LNCaP clone FGC (cell line): ENCODE results near the gene PDZRN3.
A peak's percentile ranks its signal among the peaks of the same experiment; 100 is the strongest.
"Not testable (repeated sequence)": the region's sequence is repeated elsewhere in the genome, so short reads cannot be mapped to it uniquely, and the experiment has no call there.

Experiments used
- DNase-seq: peaks from one replicate; pipeline ENCODE4 v3.0.0-alpha.2; 2011; ENCODE audit warnings: low read depth
- H3K4me3 ChIP-seq: 2 replicates; pipeline ENCODE4 v1.5.1; 2011; ENCODE audit warnings: mild to moderate bottlenecking, low read depth, low read length, control low read depth
- TF ChIP-seq, protein P1 (sequence below): IDR thresholded peaks from 2 replicates; pipeline ENCODE4 v1.5.1; 2012; ENCODE audit warnings: mild to moderate bottlenecking; ENCODE audit not compliant: control insufficient read depth, insufficient read depth; ENCODE audit errors: extremely low read depth

The PDZRN3 gene

DNA sequence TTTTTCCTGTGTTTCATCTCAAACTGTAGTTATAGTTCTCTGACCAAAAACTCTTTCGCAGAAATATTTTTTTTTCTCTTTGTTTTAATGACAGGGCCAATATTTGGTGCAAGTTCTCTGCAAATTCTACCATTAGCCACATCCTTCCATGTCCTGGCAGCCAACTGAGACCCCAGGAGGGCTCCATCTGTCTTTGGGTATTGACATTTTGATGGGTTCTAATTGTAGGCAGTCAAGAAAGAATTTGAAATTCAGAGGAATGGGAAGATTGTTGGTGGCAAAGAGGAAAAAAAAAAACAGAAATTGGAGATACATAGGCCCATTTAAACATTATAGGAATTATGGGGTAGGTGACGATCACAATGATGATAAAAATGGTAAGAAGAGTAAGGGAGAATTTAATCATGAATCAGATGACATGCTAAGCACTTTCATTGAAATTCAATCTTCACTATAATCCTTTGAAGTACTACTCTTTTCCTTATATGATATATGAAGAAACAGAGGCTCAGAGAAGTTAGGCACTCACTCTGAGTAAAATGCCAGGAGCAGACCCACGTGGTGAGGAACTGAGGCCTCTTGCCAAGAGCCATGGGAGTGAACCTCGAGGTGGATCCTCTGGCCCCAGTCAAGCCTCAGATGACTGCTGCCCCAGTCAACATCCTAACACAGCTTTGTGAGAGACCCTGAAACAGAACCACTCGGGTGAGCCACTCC is 151.4 kb downstream of the PDZRN3 start:
- DNase-seq = no peak
- TF ChIP-seq, protein P1, sequence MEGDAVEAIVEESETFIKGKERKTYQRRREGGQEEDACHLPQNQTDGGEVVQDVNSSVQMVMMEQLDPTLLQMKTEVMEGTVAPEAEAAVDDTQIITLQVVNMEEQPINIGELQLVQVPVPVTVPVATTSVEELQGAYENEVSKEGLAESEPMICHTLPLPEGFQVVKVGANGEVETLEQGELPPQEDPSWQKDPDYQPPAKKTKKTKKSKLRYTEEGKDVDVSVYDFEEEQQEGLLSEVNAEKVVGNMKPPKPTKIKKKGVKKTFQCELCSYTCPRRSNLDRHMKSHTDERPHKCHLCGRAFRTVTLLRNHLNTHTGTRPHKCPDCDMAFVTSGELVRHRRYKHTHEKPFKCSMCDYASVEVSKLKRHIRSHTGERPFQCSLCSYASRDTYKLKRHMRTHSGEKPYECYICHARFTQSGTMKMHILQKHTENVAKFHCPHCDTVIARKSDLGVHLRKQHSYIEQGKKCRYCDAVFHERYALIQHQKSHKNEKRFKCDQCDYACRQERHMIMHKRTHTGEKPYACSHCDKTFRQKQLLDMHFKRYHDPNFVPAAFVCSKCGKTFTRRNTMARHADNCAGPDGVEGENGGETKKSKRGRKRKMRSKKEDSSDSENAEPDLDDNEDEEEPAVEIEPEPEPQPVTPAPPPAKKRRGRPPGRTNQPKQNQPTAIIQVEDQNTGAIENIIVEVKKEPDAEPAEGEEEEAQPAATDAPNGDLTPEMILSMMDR = no peak
- H3K4me3 ChIP-seq = no peak overlapping the region

GRCh38 chr3:73471986-73472787 is 152.6 kb downstream of the PDZRN3 start:
- no peak overlapping the region for H3K4me3 ChIP-seq
- no peak for DNase-seq

GRCh38 chr3:73470860-73471259 is 153.9 kb downstream of the PDZRN3 start:
- H3K4me3 ChIP-seq = no peak overlapping the region
- no peak for DNase-seq
- TF ChIP-seq, protein P1 = no peak

More at GRCh38 chr3:73471986-73472787, 152.6 kb downstream of the PDZRN3 start:
- TF ChIP-seq, protein P1 = no peak

DNA sequence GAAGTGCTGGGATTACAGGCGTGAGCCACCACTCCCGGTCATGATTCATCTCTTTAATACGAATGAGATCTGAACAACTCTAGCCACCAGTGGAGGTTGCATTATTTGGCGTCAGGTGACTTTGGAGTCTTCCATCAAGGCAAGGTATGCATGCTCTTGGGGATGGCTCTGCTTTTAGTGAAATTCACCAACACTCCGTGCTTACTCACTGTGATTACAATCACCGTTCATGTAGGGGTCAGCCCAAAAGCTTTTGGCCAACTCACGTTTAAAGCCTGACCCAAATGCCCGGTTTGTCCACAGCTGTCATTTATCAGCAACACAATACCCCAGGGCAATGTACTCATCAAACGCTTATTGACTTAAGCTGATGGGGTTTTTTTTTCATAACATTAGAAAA is 155.4 kb downstream of the PDZRN3 start:
- DNase-seq = no peak
- TF ChIP-seq, protein P1 = no peak
- H3K4me3 ChIP-seq = no peak overlapping the region

DNA sequence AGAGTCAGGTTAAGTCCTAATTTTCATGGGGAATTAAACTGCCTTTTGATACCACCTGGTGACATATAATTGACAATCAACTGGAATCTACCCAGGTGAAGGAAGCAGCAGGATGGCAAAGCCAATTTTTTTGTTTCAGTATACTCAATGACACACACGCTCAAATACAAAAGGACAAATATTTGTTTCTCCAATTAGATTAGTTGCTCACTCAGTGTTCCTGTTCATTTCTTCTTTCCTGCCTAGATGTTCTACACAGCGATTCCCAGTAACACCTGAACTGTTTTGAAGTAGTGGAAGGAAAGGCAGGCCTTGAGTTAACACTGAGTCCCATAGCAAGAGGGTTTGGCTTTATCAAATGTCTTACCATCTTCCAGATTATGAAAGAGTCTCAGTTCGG is 157.5 kb downstream of the PDZRN3 start:
- peak; percentile 22 for DNase-seq
- no peak overlapping the region for H3K4me3 ChIP-seq
- TF ChIP-seq, protein P1 = no peak

- DNase-seq = no peak
- TF ChIP-seq, protein P1 = no peak
Measured at GRCh38 chr3:73465926-73466325, 158.8 kb downstream of the PDZRN3 start.

DNA sequence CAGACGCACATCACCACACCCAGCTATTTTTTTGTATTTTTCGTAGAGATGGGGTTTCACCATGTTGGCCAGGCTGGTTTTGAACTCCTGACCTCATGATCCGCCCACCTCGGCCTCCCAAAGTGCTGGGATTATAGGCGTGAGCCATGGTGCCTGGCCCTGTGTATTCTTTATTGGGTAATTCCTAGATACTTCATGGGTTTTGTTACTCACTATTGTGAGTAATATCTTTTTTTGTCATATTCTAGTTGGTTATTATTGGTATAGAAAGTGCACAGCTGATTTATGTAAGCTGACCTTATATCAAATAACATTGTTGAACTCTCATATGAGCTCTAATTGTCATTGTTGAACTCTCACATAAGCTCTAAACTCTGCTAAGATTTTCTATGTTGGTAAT is 160.6 kb downstream of the PDZRN3 start:
- not testable (repeated sequence) for H3K4me3 ChIP-seq, DNase-seq

More at GRCh38 chr3:73465926-73466325, 158.8 kb downstream of the PDZRN3 start:
- H3K4me3 ChIP-seq = no peak overlapping the region
